ENCODE results near the gene RNASEH2B.

Gene RNASEH2B

DNA sequence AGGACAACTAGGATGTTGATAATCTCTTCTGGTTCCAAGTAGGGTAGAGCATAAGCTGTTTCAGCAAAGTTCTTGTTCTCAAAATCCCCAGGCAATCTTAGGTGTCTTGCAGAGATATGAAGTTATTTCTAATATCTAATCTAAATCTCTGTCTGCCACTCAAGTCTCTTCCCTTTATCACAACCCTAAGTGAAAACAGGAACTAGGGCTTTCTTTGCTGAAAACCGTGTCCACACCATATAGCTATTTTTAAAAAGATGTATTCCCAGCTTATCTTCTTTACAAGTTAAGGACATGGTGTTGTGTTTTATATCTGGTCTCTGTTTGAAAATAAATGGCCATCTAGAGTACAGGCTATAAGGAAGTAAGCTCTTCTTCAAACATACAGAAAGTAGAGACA, 11.3 kb upstream of the RNASEH2B start:
- no peak for DNase-seq (ENCODE audit: low read depth)
- TF ChIP-seq, protein P1, sequence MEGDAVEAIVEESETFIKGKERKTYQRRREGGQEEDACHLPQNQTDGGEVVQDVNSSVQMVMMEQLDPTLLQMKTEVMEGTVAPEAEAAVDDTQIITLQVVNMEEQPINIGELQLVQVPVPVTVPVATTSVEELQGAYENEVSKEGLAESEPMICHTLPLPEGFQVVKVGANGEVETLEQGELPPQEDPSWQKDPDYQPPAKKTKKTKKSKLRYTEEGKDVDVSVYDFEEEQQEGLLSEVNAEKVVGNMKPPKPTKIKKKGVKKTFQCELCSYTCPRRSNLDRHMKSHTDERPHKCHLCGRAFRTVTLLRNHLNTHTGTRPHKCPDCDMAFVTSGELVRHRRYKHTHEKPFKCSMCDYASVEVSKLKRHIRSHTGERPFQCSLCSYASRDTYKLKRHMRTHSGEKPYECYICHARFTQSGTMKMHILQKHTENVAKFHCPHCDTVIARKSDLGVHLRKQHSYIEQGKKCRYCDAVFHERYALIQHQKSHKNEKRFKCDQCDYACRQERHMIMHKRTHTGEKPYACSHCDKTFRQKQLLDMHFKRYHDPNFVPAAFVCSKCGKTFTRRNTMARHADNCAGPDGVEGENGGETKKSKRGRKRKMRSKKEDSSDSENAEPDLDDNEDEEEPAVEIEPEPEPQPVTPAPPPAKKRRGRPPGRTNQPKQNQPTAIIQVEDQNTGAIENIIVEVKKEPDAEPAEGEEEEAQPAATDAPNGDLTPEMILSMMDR (IDR thresholded peaks at IDR 0.05; ENCODE audit: control insufficient read depth, insufficient read depth, low read depth, low read length, missing control alignments): no peak
- H3K4me3 ChIP-seq (ENCODE audit: control insufficient read depth, low read depth, low read length): no peak overlapping the region

DNA sequence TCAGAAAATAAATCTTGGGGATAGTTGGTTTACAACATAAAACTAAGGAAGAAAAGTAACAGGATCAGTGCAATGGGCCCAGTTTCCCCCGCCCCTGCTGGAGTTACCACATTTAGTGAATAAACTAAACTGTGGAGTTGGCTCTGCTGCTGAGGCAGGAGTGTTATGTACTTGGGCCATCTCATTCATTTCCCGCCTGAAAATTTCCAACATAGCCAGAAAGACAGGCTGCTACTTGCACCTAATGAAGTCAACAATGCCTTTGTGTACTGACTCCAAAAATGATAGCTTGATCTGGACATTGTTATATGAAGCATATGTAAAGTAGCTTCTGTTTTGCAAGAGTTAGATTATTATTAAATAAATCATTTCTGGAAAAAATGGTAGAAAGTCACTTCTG, 7.9 kb upstream of the RNASEH2B start:
- no peak overlapping the region for H3K4me3 ChIP-seq (ENCODE audit: control insufficient read depth, low read depth, low read length)
- no peak for DNase-seq (ENCODE audit: low read depth)
- TF ChIP-seq, protein P1 (IDR thresholded peaks at IDR 0.05; ENCODE audit: control insufficient read depth, insufficient read depth, low read depth, low read length, missing control alignments): no peak

DNA sequence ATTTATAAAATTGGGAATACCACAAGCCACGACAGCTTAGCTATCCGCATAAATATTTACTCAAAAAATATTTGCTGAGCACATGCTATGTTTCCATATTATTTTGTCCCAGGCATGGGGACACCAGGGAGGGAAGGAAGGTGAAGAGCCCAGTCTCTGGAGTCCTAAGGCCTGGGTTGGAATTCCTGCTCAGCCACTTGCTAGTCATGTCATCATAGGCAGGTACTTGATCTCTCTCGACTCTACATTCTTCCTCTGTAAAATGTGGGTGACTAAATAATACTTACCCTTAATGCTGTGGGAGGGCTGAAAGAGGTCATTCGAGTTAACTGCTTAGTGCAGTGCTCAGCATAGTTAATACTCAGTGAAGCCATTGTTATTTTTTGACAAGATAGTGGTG, 4.3 kb upstream of the RNASEH2B start:
- no peak overlapping the region for H3K4me3 ChIP-seq (ENCODE audit: control insufficient read depth, low read depth, low read length)
- no peak for DNase-seq (ENCODE audit: low read depth)
- TF ChIP-seq, protein P1 (IDR thresholded peaks at IDR 0.05; ENCODE audit: control insufficient read depth, insufficient read depth, low read depth, low read length, missing control alignments): no peak

DNA sequence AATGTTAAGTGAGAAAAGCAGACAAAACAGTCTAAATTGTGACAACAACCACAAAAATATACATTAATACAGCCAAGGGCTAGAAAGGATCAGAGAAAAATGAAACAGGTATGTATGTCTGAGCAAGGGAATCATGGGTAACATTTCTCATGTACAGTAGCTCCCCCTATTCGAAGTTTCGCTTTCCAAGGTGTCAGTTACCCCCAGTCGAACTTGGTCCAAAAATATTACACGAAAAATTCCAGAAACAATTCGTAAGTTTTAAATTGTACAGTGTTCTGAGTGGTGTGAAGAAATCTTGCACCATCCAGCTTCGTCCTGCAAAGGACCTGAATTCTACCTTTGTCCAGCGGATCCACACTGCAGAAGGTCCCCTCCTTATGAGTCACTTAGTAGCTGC, 1.8 kb upstream of the RNASEH2B start:
- H3K4me3 ChIP-seq (ENCODE audit: control insufficient read depth, low read depth, low read length): no peak overlapping the region
- TF ChIP-seq, protein P1 (IDR thresholded peaks at IDR 0.05; ENCODE audit: control insufficient read depth, insufficient read depth, low read depth, low read length, missing control alignments): no peak
- no peak for DNase-seq (ENCODE audit: low read depth)

DNA sequence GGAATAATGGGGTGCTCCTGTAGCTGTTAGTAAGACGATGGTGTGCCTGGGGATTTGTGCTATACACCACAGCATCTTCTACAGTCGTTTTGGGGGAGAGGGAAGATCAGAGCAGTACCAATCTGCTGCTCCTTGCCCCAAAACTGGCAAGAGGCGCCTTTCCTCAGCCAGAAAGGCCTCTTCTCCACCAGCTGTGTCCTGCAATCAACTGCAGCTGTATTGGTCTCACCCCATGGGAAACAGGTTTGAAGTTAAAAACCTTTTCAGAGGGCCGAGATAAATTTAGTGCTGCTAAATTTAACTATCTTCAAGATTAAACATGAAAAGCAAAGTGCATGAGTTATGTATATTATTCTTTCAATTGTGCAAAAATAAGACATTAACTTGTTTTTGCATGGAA, 1.2 kb upstream of the RNASEH2B start:
- TF ChIP-seq, protein P1 (IDR thresholded peaks at IDR 0.05; ENCODE audit: control insufficient read depth, insufficient read depth, low read depth, low read length, missing control alignments): no peak

DNA sequence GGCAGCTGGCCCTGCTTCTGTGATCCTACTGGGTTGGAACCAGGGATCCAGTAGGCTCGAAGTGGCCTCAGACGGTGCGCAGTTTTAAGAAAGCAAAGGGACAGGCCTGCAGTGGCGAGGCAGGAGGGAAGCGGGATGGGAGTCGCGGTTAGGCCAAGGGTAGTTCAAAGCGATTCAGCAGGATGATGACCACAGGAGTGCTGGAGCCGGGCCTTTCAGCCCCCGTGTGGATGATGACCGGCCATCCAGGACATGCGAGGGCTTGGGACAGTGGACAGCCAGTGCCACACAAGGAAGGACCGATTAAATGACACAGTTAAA, 854 bp downstream of the RNASEH2B start:
- peak overlapping the region; percentile 76 for H3K4me3 ChIP-seq (ENCODE audit: control insufficient read depth, low read depth, low read length)
- TF ChIP-seq, protein P1 (IDR thresholded peaks at IDR 0.05; ENCODE audit: control insufficient read depth, insufficient read depth, low read depth, low read length, missing control alignments): peak; percentile 10
- no peak for DNase-seq (ENCODE audit: low read depth)

More for the DNA sequence above, 1.2 kb upstream of the RNASEH2B start:
- DNase-seq (ENCODE audit: low read depth): no peak
- no peak overlapping the region for H3K4me3 ChIP-seq (ENCODE audit: control insufficient read depth, low read depth, low read length)

DNA sequence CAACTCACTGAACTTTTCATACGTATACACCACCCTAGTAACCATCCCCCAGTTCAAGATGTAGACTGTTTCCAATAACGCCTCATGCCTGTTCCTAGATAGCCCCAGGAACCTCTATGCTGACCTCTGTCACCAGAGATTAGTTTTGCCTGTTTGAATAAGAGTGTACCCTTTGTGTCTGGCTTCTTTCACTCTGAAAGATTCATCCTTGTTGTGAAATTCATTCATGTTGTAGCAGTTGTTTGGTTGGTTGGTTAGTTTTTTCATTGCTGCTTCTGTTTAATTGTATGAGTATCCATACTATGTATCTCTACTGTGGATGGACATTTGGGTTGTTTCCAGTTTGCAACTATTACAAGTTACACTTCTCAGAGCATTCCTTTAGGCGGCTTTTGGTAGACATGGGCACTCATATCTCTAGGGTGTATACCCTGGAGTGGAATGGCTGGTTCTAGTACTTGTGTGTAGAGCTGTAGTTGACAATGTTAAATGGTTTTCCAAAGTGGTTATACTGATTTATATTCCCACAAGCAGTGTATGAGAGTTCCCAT, 1.6 kb downstream of the RNASEH2B start:
- TF ChIP-seq, protein P1 (IDR thresholded peaks at IDR 0.05; ENCODE audit: control insufficient read depth, insufficient read depth, low read depth, low read length, missing control alignments): no peak
- H3K4me3 ChIP-seq (ENCODE audit: control insufficient read depth, low read depth, low read length): no peak overlapping the region; the same call in 1 of the 2 replicates
- DNase-seq (ENCODE audit: low read depth): no peak

All from AG09309 (cell line).